Measurements from ENCODE around the gene NIPBL.

NIPBL gene

GRCh38 chr5:37109338-37109737, 232.8 kb downstream of the NIPBL start:
- DNase-seq = no peak

DNA sequence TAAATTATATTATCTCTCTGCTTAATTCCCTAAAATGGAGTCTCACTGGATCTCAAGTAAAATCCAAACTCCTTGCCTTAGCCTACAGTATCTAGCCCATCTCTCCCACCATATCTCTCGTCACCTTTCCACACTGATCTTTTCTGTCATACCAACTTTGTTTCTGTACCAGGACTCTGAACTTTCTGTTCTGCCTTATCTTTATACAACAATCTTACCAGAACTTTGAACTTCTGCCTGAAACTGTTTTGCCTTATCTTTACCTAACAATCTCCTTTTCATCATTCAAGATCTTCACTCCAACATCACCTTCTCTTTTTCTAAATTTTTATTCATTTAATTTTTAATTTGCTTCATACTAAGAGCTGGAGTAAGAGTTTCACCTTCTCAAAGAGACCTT, 233.6 kb downstream of the NIPBL start:
- no peak for DNase-seq

- peak; percentile 29 for DNase-seq
Measured at GRCh38 chr5:37111426-37112382, 235.1 kb downstream of the NIPBL start.

DNA sequence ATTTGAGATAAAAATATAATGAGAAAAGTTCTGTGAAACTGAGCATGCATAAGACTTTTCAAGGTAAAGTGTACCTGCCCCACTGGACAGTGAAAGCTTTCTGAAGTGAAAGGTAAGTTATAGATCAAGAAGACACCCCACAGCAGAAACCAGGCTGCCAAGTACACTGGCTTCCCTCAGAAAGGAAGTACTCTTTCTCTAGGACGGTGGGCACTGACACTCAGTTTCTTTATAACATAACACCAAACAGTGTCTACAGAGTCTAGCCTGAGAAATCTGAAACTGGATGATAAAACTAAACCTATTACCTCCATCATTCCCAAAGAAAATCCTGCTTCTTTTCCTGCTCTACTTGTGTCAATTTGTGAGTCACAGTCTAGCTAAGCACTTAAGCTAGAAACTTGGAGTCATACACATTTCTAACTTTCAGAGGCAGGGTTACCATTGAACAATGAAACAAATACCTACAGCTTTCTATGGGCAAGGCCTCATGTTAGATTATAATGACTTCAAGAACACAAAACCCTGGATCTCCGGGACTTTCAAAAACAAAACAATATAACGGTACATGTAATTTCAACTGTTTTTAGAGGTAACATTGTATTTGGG, 235.9 kb downstream of the NIPBL start:
- no peak for DNase-seq
